H1 (cell line): Measurements from ENCODE around the gene ARMC6. TPM values are rescaled to one million over a fixed set of nuclear protein-coding genes. Genes with fewer than 3 reads are reported as not detected.

Experiments
- CTCF ChIA-PET: fragments of 300-600 bp; sonication (Branson Sonifier 250); formaldehyde crosslinking; loops from one replicate; lab custom pipeline; 2021; ENCODE audit not compliant: partially characterized antibody; lab: Charles Lee
- POLR2A ChIA-PET: fragments of 300-600 bp; sonication (Branson Sonifier 250); formaldehyde crosslinking; loops from one replicate; lab custom pipeline; 2021; ENCODE audit warnings: inconsistent platforms; ENCODE audit not compliant: partially characterized antibody; lab: Charles Lee
- DNase-seq, 2 experiments: peaks; one replicate each; pipeline versions ENCODE4 v3.0.0 to v3.0.0-alpha.2; 2010 to 2022; ENCODE audit warnings: low spot score in 2 of 2, low read depth in 1 of 2, mixed read lengths in 1 of 2
- FAIRE-seq: peaks from 2 replicates; lab custom pipeline; 2011; peaks lifted over from hg19 to GRCh38; lab: Jason Lieb, UNC
- H2AFZ ChIP-seq: 2 replicates; pipeline ENCODE4 v1.8.1; 2012; ENCODE audit warnings: low read length, inconsistent platforms
- H2AK5ac ChIP-seq: 2 replicates; pipeline ENCODE4 v1.6.1; 2013; ENCODE audit warnings: low read depth, low read length
- H2BK120ac ChIP-seq: replicated peaks from 2 replicates; pipeline ENCODE3; 2013; ENCODE audit warnings: low read depth, low read length, inconsistent platforms
- H2BK12ac ChIP-seq: 2 replicates; pipeline ENCODE4 v1.6.1; 2013; ENCODE audit warnings: low read depth, low read length
- H2BK15ac ChIP-seq: 2 replicates; pipeline ENCODE4 v1.6.1; 2013; ENCODE audit warnings: low read length
- H2BK20ac ChIP-seq: 2 replicates; pipeline ENCODE4 v1.6.1; 2013; ENCODE audit warnings: low read length
- H2BK5ac ChIP-seq: 2 replicates; pipeline ENCODE4 v1.6.1; 2013; ENCODE audit warnings: low read depth, low read length
- H3K14ac ChIP-seq: 2 replicates; pipeline ENCODE4 v1.6.1; 2013; ENCODE audit warnings: inconsistent platforms; ENCODE audit not compliant: insufficient read length
- H3K18ac ChIP-seq: 2 replicates; pipeline ENCODE4 v1.6.1; 2013; ENCODE audit warnings: low read length; ENCODE audit errors: extremely low read depth
- H3K23ac ChIP-seq: 2 replicates; pipeline ENCODE4 v1.6.1; 2013; ENCODE audit warnings: inconsistent platforms; ENCODE audit not compliant: insufficient read length
- H3K23me2 ChIP-seq: 2 replicates; pipeline ENCODE4 v1.6.1; 2013; ENCODE audit warnings: low read depth, low read length
- H3K27ac ChIP-seq: 2 replicates; pipeline ENCODE4 v1.6.1; 2011; ENCODE audit warnings: low read depth, low read length, inconsistent platforms
- H3K27me3 ChIP-seq, 4 experiments: replicated peaks in 1 of 4; 1 replicate in 1 of 4; 2 replicates in 3 of 4; pipeline versions ENCODE4 v1.6.1 to v1.8.1; 2011 to 2013; ENCODE audit warnings: low read length in 3 of 4, mild to moderate bottlenecking in 3 of 4, inconsistent platforms in 2 of 4, mixed read lengths in 2 of 4, moderate library complexity in 1 of 4; ENCODE audit not compliant: control insufficient read depth in 3 of 4, insufficient read depth in 3 of 4; ENCODE audit errors: extremely low read depth in 1 of 4
- H3K36me3 ChIP-seq, 4 experiments: 2 replicates each; pipeline versions ENCODE4 v1.6.1 to v1.8.1; 2011 to 2013; ENCODE audit warnings: mild to moderate bottlenecking in 4 of 4, low read length in 3 of 4, moderate library complexity in 2 of 4, control low read depth in 1 of 4, inconsistent platforms in 1 of 4; ENCODE audit not compliant: insufficient read depth in 4 of 4, control insufficient read depth in 2 of 4
- H3K4ac ChIP-seq: replicated peaks from 2 replicates; pipeline ENCODE3; 2013; ENCODE audit warnings: low read length, low read depth, mixed read lengths, inconsistent platforms; ENCODE audit not compliant: insufficient read length
- H3K4me1 ChIP-seq, 4 experiments: replicated peaks in 1 of 4; 1 replicate in 1 of 4; 2 replicates in 3 of 4; pipeline versions ENCODE4 v1.6.1 to v1.8.1; 2011 to 2013; ENCODE audit warnings: low read length in 3 of 4, inconsistent platforms in 2 of 4, mixed read lengths in 1 of 4; ENCODE audit not compliant: insufficient read depth in 4 of 4, control insufficient read depth in 3 of 4
- H3K4me2 ChIP-seq, 2 experiments: 2 replicates each; pipeline versions ENCODE4 v1.6.1 to v1.8.1; 2011 to 2013; ENCODE audit warnings: low read depth in 2 of 2, low read length in 2 of 2, control low read depth in 1 of 2, inconsistent platforms in 1 of 2, mild to moderate bottlenecking in 1 of 2; ENCODE audit not compliant: insufficient read depth in 1 of 2
- H3K4me3 ChIP-seq, 4 experiments: fragments of 200-600, 300-600 bp in 1 of 4; sonication (generic), shearing (Covaris generic), sonication (Bioruptor Twin) in 1 of 4; 2 replicates each; pipeline versions ENCODE4 v1.5.1 to v1.8.1; 2011 to 2016; ENCODE audit warnings: low read length in 4 of 4, low read depth in 3 of 4, control low read depth in 2 of 4, inconsistent platforms in 2 of 4, mild to moderate bottlenecking in 2 of 4, mixed read lengths in 1 of 4, moderate library complexity in 1 of 4; ENCODE audit not compliant: insufficient read depth in 2 of 4; ENCODE audit errors: extremely low read depth in 1 of 4
- H3K56ac ChIP-seq: replicated peaks from 2 replicates; pipeline ENCODE3; 2013; ENCODE audit warnings: low read depth, mild to moderate bottlenecking, mixed read lengths, low read length, inconsistent platforms; ENCODE audit not compliant: insufficient read length
- H3K79me1 ChIP-seq: 2 replicates; pipeline ENCODE4 v1.6.1; 2013; ENCODE audit warnings: low read depth, low read length, control low read depth
- H3K79me2 ChIP-seq, 2 experiments: 2 replicates each; pipeline versions ENCODE4 v1.6.1 to v1.8.1; 2012 to 2013; ENCODE audit warnings: low read length in 2 of 2, mild to moderate bottlenecking in 2 of 2, inconsistent platforms in 1 of 2; ENCODE audit not compliant: insufficient read depth in 2 of 2, control insufficient read depth in 1 of 2
- H3K9ac ChIP-seq, 4 experiments: replicated peaks in 1 of 4; 1 replicate in 1 of 4; 2 replicates in 3 of 4; pipeline versions ENCODE4 v1.6.1 to v1.8.1; 2011 to 2013; ENCODE audit warnings: low read depth in 3 of 4, low read length in 3 of 4, control low read depth in 2 of 4, mild to moderate bottlenecking in 2 of 4, moderate library complexity in 2 of 4, inconsistent platforms in 1 of 4; ENCODE audit errors: extremely low read depth in 1 of 4
- H3K9me3 ChIP-seq, 2 experiments: 2 replicates each; pipeline versions ENCODE4 v1.6.1 to v1.8.1; 2012 to 2013; ENCODE audit warnings: mild to moderate bottlenecking in 2 of 2, moderate library complexity in 2 of 2, control low read depth in 1 of 2, inconsistent platforms in 1 of 2, low read depth in 1 of 2, low read length in 1 of 2, mixed read lengths in 1 of 2; ENCODE audit not compliant: insufficient read depth in 2 of 2
- H4K20me1 ChIP-seq, 2 experiments: replicated peaks in 1 of 2; 2 replicates each; pipeline versions ENCODE3 to v1.8.1; 2011 to 2013; ENCODE audit warnings: inconsistent platforms in 2 of 2, low read length in 2 of 2, mild to moderate bottlenecking in 1 of 2; ENCODE audit not compliant: insufficient read depth in 2 of 2, control insufficient read depth in 1 of 2
- H4K5ac ChIP-seq: 2 replicates; pipeline ENCODE4 v1.6.1; 2013; ENCODE audit warnings: low read length, low read depth, mixed read lengths, inconsistent platforms; ENCODE audit not compliant: insufficient read length
- H4K8ac ChIP-seq: 2 replicates; pipeline ENCODE4 v1.8.0; 2013; ENCODE audit warnings: mild to moderate bottlenecking, moderate library complexity, low read length, inconsistent platforms; ENCODE audit not compliant: insufficient read depth; ENCODE audit errors: extremely low read depth
- H4K91ac ChIP-seq: replicated peaks from 2 replicates; pipeline ENCODE3; 2013; ENCODE audit warnings: low read length, mixed read lengths, inconsistent platforms; ENCODE audit not compliant: insufficient read length
- CREB1 ChIP-seq: IDR thresholded peaks from 2 replicates; pipeline ENCODE4 v1.6.1; 2012; ENCODE audit warnings: inconsistent platforms
- EP300 ChIP-seq, 2 experiments: IDR thresholded peaks; 1 replicate in 1 of 2; 2 replicates in 1 of 2; pipeline ENCODE4 v1.6.1; 2011 to 2012; ENCODE audit warnings: low read depth in 2 of 2, low read length in 2 of 2, mild to moderate bottlenecking in 2 of 2, borderline replicate concordance in 1 of 2, inconsistent platforms in 1 of 2, moderate library complexity in 1 of 2
- HDAC6 ChIP-seq: IDR thresholded peaks from one replicate; pipeline ENCODE4 v1.7.1; 2012; ENCODE audit warnings: low read depth, mild to moderate bottlenecking, inconsistent platforms, low read length, moderate library complexity
- JUND ChIP-seq: IDR thresholded peaks from 2 replicates; pipeline ENCODE4 v1.6.1; 2011; ENCODE audit warnings: mild to moderate bottlenecking, improper control_type of control experiment, low read length
- KDM4A ChIP-seq: IDR thresholded peaks from one replicate; pipeline ENCODE4 v1.7.1; 2012; ENCODE audit warnings: low read depth, mild to moderate bottlenecking, moderate library complexity, low read length, inconsistent platforms; ENCODE audit not compliant: severe bottlenecking
- KDM5A ChIP-seq: fragments of 200-600 bp; IDR thresholded peaks from 2 replicates; pipeline ENCODE4 v1.7.1; 2012; ENCODE audit warnings: mild to moderate bottlenecking, low read length, inconsistent platforms, mixed read lengths
- NANOG ChIP-seq: IDR thresholded peaks from 2 replicates; pipeline ENCODE4 v1.6.1; 2011; ENCODE audit warnings: low read length, low read depth, mild to moderate bottlenecking, inconsistent platforms; ENCODE audit not compliant: insufficient read depth, poor library complexity, severe bottlenecking
- POLR2A ChIP-seq, 2 experiments: IDR thresholded peaks; 1 replicate in 1 of 2; 2 replicates in 1 of 2; pipeline ENCODE4 v1.6.1; 2011; ENCODE audit warnings: low read depth in 2 of 2, low read length in 2 of 2, mild to moderate bottlenecking in 2 of 2; ENCODE audit errors: control extremely low read depth in 1 of 2
- POU5F1 ChIP-seq: IDR thresholded peaks from 2 replicates; pipeline ENCODE4 v1.6.1; 2011; ENCODE audit warnings: low read depth, mild to moderate bottlenecking, low read length, moderate library complexity
- RAD21 ChIP-seq, 2 experiments: IDR thresholded peaks in 1 of 2; conservative IDR thresholded peaks in 1 of 2; 2 replicates each; pipeline ENCODE4 v1.6.1; 2011; ENCODE audit warnings: low read depth in 2 of 2, low read length in 2 of 2, improper control_type of control experiment in 1 of 2, inconsistent platforms in 1 of 2, mild to moderate bottlenecking in 1 of 2, moderate library complexity in 1 of 2
- SP1 ChIP-seq: IDR thresholded peaks from 2 replicates; pipeline ENCODE4 v1.6.1; 2011; ENCODE audit warnings: low read depth, low read length
- SP2 ChIP-seq: IDR thresholded peaks from 2 replicates; pipeline ENCODE4 v1.6.1; 2012; ENCODE audit warnings: mild to moderate bottlenecking, low read length, inconsistent platforms
- SRF ChIP-seq: IDR thresholded peaks from 2 replicates; pipeline ENCODE4 v1.6.1; 2011; ENCODE audit warnings: mild to moderate bottlenecking, low read depth, low read length, moderate library complexity
- SUZ12 ChIP-seq: fragments of 200-600 bp; sonication (generic); IDR thresholded peaks from 2 replicates; pipeline ENCODE4 v1.6.1; 2012; ENCODE audit warnings: mild to moderate bottlenecking, inconsistent platforms, low read length, moderate library complexity, mixed read lengths
- WGBS, 2 experiments: shearing (Covaris generic) in 1 of 2; methylation state at CpG; one replicate each; pipeline versions ENCODE4 v1.1.6 to v1.1.7; 2013 to 2015; ENCODE audit warnings: low lambda C conversion rate in 2 of 2, mixed read lengths in 2 of 2, inconsistent platforms in 1 of 2, low coverage in 1 of 2, missing lambda C conversion rate in 1 of 2; ENCODE audit not compliant: insufficient replicate concordance in 2 of 2, insufficient coverage in 1 of 2, insufficient read length in 1 of 2; ENCODE audit errors: extremely low coverage in 1 of 2, missing lambda C conversion rate in 1 of 2; 5-methylcytosine and 5-hydroxymethylcytosine counted together
- polyA plus RNA-seq, 7 experiments: library from polyadenylated mRNA; depleted of rRNA in 3 of 7; stranded (reverse) in 5 of 7; unstranded in 2 of 7; fragments of >200 nt in 5 of 7; fragments of 200-250 nt in 2 of 7; gene quantifications; 1 replicate in 5 of 7; 2 replicates in 1 of 7; 4 replicates in 1 of 7; pipeline versions ENCODE4 v1.2.1 to v1.2.3, GENCODE V29; 2011 to 2013; ENCODE audit warnings: missing spikeins in 2 of 7, mixed read lengths in 2 of 7
- total RNA-seq: library from RNA; stranded (reverse); fragmentation: NEBNext Ultra II Directional; extraction: Animal tissue kit (Norgen Biotek cat#: 25700); gene quantifications from 2 replicates; pipeline ENCODE4 v1.2.1, GENCODE V29; 2021

ARMC6 gene
- total and polyA plus RNA-seq, 2 of the 8 experiments (the other 6 are each of a cell fraction or from before 2014, with no cell fraction given): 67.1 to 68.3 TPM

- POLR2A ChIA-PET: interaction anchor here (0.7 to 1.3 kb wide), 3 partner anchors 11 to 46 kb away, joined by 3 read pairs; no protein-coding TSS in a partner anchor
- no peak for FAIRE-seq
- WGBS, 2 experiments: 86% methylated on average over 9 of the region's 9 CpGs; no CpG with 5 or more reads in 1 of the 2 experiments
These were observed 64.8 kb downstream of the ARMC6 start for GRCh38 chr19:19098084-19098702.

More at GRCh38 chr19:19098084-19098702, 64.8 kb downstream of the ARMC6 start:
- Histone ChIP-seq H2BK5ac (no peak overlapping the region), H2BK120ac (no peak overlapping the region), H4K5ac (no peak overlapping the region), H3K4ac (no peak overlapping the region), H3K4me2 (no peak overlapping the region), H3K9me3 (no peaks in the 10 kb centered on the region), H3K36me3 (no peaks in the 10 kb centered on the region), H4K91ac (no peak overlapping the region), H3K27ac (no peak overlapping the region), H2BK20ac (no peak overlapping the region), H3K23ac (no peak overlapping the region), H2BK15ac (no peak overlapping the region), H2AK5ac (no peak overlapping the region), H4K20me1 (no peaks in the 10 kb centered on the region), H3K4me1 (no peaks in the 10 kb centered on the region; a peak in 2 of 7 replicates), H3K79me2 (no peaks in the 10 kb centered on the region), H3K27me3 (no peaks in the 10 kb centered on the region; a peak in 2 of 7 replicates), H2BK12ac (no peak overlapping the region), H3K14ac (no peak overlapping the region), H3K4me3 (no peak overlapping the region), H3K79me1 (no peaks in the 10 kb centered on the region; the same call in 1 of the 2 replicates), H3K9ac (no peak overlapping the region), H2AFZ (no peak overlapping the region), H3K18ac (no peak overlapping the region), H4K8ac (no peak overlapping the region), H3K23me2 (no peaks in the 10 kb centered on the region), H3K56ac (no peak overlapping the region)
- CTCF ChIA-PET: interaction anchor here (0.6 to 2.8 kb wide), 16 partner anchors 10 to 578 kb away, joined by 3 to 10 read pairs (median 4); no protein-coding TSS in a partner anchor
- no peak for DNase-seq
- TF ChIP-seq SUZ12 (no peak), KDM5A (no peak), CREB1 (no peak), NANOG (no peak), EP300 (IDR thresholded peaks at IDR 0.05; ENCODE audit: borderline replicate concordance in 1 of 2, low read depth in 2 of 2, low read length in 2 of 2) (no peak), SRF (no peak), JUND (no peak), POLR2A (IDR thresholded peaks at IDR 0.05; ENCODE audit: control extremely low read depth in 1 of 2, low read depth in 2 of 2, low read length in 2 of 2) (no peak), POU5F1 (no peak), KDM4A (no peak), SP1 (no peak), HDAC6 (no peak), RAD21 (IDR thresholded peaks at IDR 0.05 in 1 of 2, conservative IDR thresholded peaks at IDR 0.05 in 1 of 2; ENCODE audit: low read depth in 2 of 2, low read length in 2 of 2) (no peak), SP2 (no peak)
